Psoas muscle (tissue), 8 donors: ENCODE results near the gene SYT7. TPM values are rescaled to one million over a fixed set of nuclear protein-coding genes. Genes with fewer than 3 reads are reported as not detected.

Source experiments
- ATAC-seq, 4 donors: fragments of 200-7000 bp; cut with Tn5 transposase; one replicate each; pipeline ENCODE4 v1.9.1; 2020; ENCODE audit warnings: moderate library complexity in 3 of 4, mild to moderate bottlenecking in 2 of 4
- DNase-seq, 2 donors: peaks; one replicate each; pipeline ENCODE4 v3.0.0-alpha.2; 2020
- H3K27ac ChIP-seq: fragments of 200-600 bp; one replicate; pipeline ENCODE4 v1.8.0; 2022
- H3K27me3 ChIP-seq, 3 donors: fragments of 200-600 bp in 1 of 3; one replicate each; pipeline versions ENCODE4 v1.6.1 to v1.8.0; 2013 to 2022; ENCODE audit warnings: low read length in 2 of 3, mild to moderate bottlenecking in 2 of 3, moderate library complexity in 1 of 3; ENCODE audit not compliant: insufficient read depth in 3 of 3
- H3K36me3 ChIP-seq, 2 donors: fragments of 200-600 bp in 1 of 2; one replicate each; pipeline versions ENCODE4 v1.6.1 to v1.8.0; 2013 to 2022; ENCODE audit warnings: low read depth in 1 of 2, mild to moderate bottlenecking in 1 of 2, moderate library complexity in 1 of 2; ENCODE audit not compliant: insufficient read depth in 1 of 2
- H3K4me1 ChIP-seq: fragments of 200-600 bp; one replicate; pipeline ENCODE4 v1.8.0; 2022
- H3K4me3 ChIP-seq: fragments of 200-600 bp; one replicate; pipeline ENCODE4 v1.8.0; 2022; ENCODE audit warnings: mild to moderate bottlenecking
- H3K9me3 ChIP-seq: fragments of 200-600 bp; one replicate; pipeline ENCODE4 v1.8.0; 2022
- WGBS, 3 donors: extraction: QIAGEN DNeasy Blood & Tissue Kit; methylation state at CpG; one replicate each; pipeline versions ENCODE4 v1.1.6 to v1.1.7; 2013; 5-methylcytosine and 5-hydroxymethylcytosine counted together
- intact Hi-C, 2 donors: fragments of 100-400 bp; cut with DNase I; formaldehyde crosslinking; loops; one replicate each; pipeline versions ENCODE4 v1.11.0 to v1.14.2; 2022
- polyA plus RNA-seq, 3 donors: library from polyadenylated mRNA; stranded (reverse); fragments of 200-250 nt; gene quantifications; one replicate each; pipeline ENCODE4 v1.2.3, GENCODE V29; 2013
- total RNA-seq, 4 donors: library from RNA; stranded (reverse); fragmentation: NEBNext Ultra II Directional in 2 of 4; extraction: Animal tissue kit (Norgen Biotek cat#: 25700) in 2 of 4; gene quantifications; one replicate each; pipeline versions ENCODE4 v1.2.1 to v1.2.4, GENCODE V29; 2021 to 2023
- TF ChIP-seq, protein P1 (sequence below): fragments of 200-600 bp; IDR thresholded peaks from one replicate; pipeline ENCODE4 v1.8.0; 2022; ENCODE audit warnings: antibody characterized with exemption
- donor health status: healthy with polysubstance abuse.
- donor health status: DM: no; HTN: no; CAD: no; lungs with moderate emphysema.
- donor health status: Bipolar disorder and iron deficiency.
- donor health status: healthy.
- donor health status: DM: yes; HTN: yes; CAD: no.
- donor health status: DM: no; HTN: no; CAD: no.
- donor health status: DM: no; HTN: no; CAD: no.
- donor health status: DM: yes; HTN: yes; CAD: no.

The SYT7 gene
- total and polyA plus RNA-seq, 7 donors, result 0.96 to 3.5 (median 2.1) TPM

DNA sequence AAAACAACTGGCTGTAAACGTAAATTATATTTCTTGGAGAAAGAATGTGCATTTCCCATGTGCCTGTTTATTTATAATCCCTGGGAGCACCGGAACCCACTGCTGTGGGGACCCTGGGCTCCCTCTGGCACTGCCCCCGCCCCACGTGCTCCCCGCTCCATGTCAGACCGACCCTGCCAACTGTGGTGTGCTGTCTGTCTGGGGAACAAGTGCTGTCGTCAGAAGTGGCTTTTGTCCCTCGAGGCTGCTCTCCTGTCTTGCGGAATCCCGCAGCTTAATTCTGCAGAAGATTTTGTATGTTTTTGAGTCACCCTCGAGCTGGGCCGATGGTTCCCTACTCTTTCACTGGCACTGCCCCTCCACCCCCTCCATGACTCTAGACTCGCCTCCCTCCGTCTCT lies 69.9 kb downstream of the SYT7 start:
- no peak for ATAC-seq
- TF ChIP-seq, protein P1, sequence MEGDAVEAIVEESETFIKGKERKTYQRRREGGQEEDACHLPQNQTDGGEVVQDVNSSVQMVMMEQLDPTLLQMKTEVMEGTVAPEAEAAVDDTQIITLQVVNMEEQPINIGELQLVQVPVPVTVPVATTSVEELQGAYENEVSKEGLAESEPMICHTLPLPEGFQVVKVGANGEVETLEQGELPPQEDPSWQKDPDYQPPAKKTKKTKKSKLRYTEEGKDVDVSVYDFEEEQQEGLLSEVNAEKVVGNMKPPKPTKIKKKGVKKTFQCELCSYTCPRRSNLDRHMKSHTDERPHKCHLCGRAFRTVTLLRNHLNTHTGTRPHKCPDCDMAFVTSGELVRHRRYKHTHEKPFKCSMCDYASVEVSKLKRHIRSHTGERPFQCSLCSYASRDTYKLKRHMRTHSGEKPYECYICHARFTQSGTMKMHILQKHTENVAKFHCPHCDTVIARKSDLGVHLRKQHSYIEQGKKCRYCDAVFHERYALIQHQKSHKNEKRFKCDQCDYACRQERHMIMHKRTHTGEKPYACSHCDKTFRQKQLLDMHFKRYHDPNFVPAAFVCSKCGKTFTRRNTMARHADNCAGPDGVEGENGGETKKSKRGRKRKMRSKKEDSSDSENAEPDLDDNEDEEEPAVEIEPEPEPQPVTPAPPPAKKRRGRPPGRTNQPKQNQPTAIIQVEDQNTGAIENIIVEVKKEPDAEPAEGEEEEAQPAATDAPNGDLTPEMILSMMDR, result no peak

DNA sequence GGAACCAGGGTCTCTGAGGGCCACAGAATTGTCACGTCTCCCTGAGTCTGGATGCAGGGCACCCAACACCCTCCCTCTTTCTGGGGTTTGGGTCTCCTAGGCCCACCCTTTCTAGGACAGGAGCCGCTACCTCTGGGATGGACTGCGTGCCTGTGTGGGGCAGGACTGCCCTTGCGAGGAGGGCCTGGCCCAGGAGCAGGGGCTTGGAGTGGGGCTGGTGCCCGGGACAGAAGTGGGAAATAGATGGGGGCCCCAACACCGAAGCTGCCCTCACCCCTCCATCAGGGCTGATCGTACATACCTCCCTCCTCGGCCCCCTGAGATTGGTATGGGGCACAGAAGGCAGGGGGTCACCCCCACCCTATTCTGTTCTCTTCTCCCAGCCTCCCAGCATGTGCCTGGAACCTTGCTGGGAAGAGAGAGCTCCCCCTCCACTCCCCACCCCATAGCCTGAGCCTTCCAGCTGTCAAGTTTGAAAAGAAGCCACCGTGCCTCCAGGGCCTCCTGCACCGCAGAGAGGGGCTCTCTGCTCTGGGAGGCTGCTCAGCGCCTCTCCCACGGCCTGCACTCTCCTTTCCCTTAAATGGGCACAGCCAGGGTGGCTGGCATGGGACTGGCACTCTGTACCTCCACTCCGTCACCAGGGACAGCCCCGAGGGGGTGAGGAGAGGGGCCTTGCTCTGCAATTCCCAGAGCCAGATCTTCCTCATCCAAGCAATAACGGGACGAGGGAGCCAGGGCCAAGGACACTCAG lies 70.5 kb downstream of the SYT7 start:
- Histone ChIP-seq H3K4me1 (no peaks in the 10 kb centered on the region), H3K27ac (peak overlapping the region; percentile 23), H3K27me3 (peaks cover 0 to 56% (median 23%) of the 10 kb centered on the region in 3 donors), H3K36me3 (no peaks in the 10 kb centered on the region), H3K9me3 (no peaks in the 10 kb centered on the region), H3K4me3 (no peak overlapping the region)
- ATAC-seq (no peak), DNase-seq (no peak)
- intact Hi-C loops, result no loop called here
- TF ChIP-seq, protein P1, result no peak
- whole genome bisulfite sequencing, 3 donors, result 52 to 72% (median 54%) methylated on average over 16 of the region's 16 CpGs

More for the DNA sequence above, 69.9 kb downstream of the SYT7 start:
- no peaks in the 10 kb centered on the region for H3K4me1 ChIP-seq
- intact Hi-C loops, result no loop called here
- H3K36me3 ChIP-seq, result no peaks in the 10 kb centered on the region
- WGBS, 3 donors, result 45 to 51% (median 49%) methylated on average over 14 of the region's 14 CpGs
- H3K9me3 ChIP-seq, result no peaks in the 10 kb centered on the region
- DNase-seq, result no peak
- no peak overlapping the region for H3K4me3 ChIP-seq
- peaks cover 0 to 50% (median 18%) of the 10 kb centered on the region in 3 donors for H3K27me3 ChIP-seq
- peak overlapping the region; percentile 23 for H3K27ac ChIP-seq

DNA sequence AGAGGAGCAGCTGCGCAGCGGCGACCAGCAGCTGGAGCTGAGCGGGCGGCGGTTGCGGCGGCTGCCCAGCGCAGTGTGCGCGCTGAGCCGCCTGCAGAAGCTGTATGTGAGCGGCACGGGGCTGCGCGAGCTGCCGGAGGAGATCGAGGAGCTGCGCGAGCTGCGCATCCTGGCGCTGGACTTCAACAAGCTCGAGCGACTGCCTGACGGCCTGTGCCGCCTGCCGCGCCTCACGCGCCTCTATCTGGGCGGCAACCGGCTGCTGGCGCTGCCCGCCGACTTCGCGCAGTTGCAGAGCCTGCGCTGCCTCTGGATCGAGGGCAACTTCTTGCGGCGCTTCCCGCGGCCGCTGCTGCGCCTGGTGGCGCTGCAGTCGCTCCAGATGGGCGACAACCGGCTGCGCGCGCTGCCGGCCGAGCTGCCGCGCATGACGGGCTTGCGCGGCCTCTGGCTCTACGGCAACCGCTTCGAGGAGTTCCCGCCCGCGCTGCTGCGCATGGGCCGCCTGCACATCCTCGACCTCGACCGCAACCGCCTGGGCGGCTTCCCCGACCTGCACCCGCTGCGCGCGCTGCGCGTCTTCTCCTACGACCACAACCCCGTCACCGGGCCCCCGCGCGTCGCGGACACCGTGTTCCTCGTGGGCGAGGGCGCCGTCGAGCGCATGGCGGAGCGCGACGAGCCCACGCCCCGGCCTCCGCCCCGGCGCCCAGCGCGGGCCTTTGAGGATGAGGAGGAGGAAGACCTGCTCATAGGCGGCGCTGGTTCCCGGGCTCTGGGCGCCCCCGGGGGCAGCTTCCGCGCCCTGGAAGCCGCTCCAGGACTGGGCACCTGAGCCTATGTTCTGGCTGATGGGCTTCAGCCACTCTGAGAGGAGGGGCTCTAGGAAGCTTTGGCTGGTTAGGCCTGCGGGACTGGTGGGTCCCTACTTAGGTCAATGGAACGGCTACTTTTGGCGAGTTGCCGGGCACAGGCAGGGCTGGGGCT lies 71.5 kb downstream of the SYT7 start:
- TF ChIP-seq, protein P1, result peak; percentile 60
- Histone ChIP-seq H3K27ac (peak overlapping the region; percentile 51), H3K9me3 (no peaks in the 10 kb centered on the region), H3K4me3 (peak overlapping the region; percentile 44), H3K27me3 (peaks cover 0 to 66% (median 23%) of the 10 kb centered on the region in 3 donors), H3K4me1 (no peaks in the 10 kb centered on the region), H3K36me3 (no peaks in the 10 kb centered on the region)
- intact Hi-C loops, result no loop called here
- ATAC-seq (peak; percentile 90 to 96 (median 92)), DNase-seq (peak; percentile 74 to 84)
- WGBS, 3 donors, result 5 to 7% (median 7%) methylated on average over 85 to 117 of the region's 117 CpGs

DNA sequence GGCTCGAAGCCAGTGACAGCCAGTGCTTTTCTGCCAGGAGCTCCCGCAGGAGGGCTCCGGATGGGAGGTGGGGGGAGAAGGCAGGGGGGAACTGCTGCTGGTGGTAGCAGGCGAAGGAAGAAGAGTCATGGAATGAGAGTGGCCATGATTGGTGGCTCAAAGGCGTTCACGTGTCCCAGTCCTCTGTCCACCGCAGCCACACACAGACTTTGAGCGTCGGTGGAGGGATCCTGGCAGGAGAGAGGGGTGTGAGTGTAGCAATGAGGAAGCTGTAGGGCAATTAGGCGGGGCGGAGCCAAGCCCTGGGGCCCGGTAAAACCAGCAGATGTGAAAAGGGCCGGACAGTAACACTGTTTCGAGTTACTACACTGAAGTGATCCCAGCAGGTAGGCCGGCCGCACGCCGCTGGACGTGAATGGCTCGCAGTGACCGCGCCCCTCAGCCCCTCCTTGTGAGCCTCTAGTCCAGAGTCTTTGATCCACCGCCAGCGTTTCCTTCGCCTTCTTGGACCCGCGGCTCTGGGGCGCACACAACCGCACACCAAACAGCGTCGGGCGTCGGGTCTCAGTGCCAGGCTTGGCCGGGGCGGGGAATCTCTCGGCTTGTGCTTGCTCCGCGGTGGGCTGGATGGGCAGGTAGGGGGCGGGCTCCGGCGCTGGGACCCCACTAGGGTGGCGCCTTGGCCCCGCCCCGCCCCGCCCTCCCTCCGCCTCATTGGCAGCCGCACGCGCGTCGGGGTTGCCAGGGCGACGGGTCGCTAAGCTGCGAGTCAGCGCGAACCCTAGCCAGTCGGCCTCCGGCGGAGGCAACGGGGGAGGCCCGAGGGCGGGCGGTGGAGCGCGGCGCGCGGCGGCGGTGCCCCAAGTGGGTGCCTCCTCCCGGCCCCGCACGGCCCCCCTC lies 72.7 kb downstream of the SYT7 start, which contains the start of gene LRRC10B:
Gene LRRC10B, plus strand, starts transcription at position 788 of the 900 bp plus-strand sequence. CDS start 250 bp downstream, outside the sequence.
- peak within 1 kb of the TSS; percentile 51 for H3K27ac ChIP-seq
- intact Hi-C loops, result no loop called here
- H3K27me3 ChIP-seq, result peaks cover 0 to 67% (median 23%) of the 10 kb centered on the region in 3 donors
- WGBS, 3 donors, result 5 to 8% (median 5%) methylated on average over 45 to 74 of the region's 74 CpGs
- TF ChIP-seq, protein P1, result no peak
- DNase-seq (peak in 1 of 2 donors; percentile 33), ATAC-seq (no peak)
- H3K36me3 ChIP-seq, result no peaks in the 10 kb centered on the region
- peak within 1 kb of the TSS; percentile 44 for H3K4me3 ChIP-seq
- H3K4me1 ChIP-seq, result no peaks in the 10 kb centered on the region
- H3K9me3 ChIP-seq, result no peaks in the 10 kb centered on the region
